ENCODE measurements around the gene LTA4H. TPM values are rescaled to one million over a fixed set of nuclear protein-coding genes. Genes with fewer than 3 reads are reported as not detected.

The LTA4H gene
- total and polyA plus RNA-seq, 2 of the 4 experiments (the other 2 are of a cell fraction): 41.0 to 43.3 TPM

- no peak overlapping the region for H4K8ac ChIP-seq (ENCODE audit: low read depth in 2 of 2, low read length in 2 of 2)
- H3K4me3 ChIP-seq (ENCODE audit: insufficient read depth, low read depth, low read length): no peak overlapping the region
- no peak overlapping the region for H2BK5ac ChIP-seq (ENCODE audit: low read depth, low read length, poor library complexity, severe bottlenecking)
- H2BK120ac ChIP-seq (ENCODE audit: low read depth, low read length): no peak overlapping the region
- no peak overlapping the region for H3K56ac ChIP-seq (ENCODE audit: extremely low read depth, insufficient read depth, low read length)
- peaks cover 17% of the 10 kb centered on the region for H3K27me3 ChIP-seq (ENCODE audit: control insufficient read depth, insufficient read depth, low read length)
- no peak overlapping the region for H2BK15ac ChIP-seq (ENCODE audit: low read depth, low read length)
- no peaks in the 10 kb centered on the region for H4K20me1 ChIP-seq (ENCODE audit: insufficient read depth, low read length)
- H3K23ac ChIP-seq (ENCODE audit: low read depth, low read length): no peak overlapping the region
- no TSS peak for BruUV-seq (replicated peaks)
- POLR2A ChIA-PET (ENCODE audit: unreplicated experiment): no interaction called here
- H2AFZ ChIP-seq (replicated peaks; ENCODE audit: low read length, poor library complexity): no peak overlapping the region
- no peak overlapping the region for H4K91ac ChIP-seq (ENCODE audit: insufficient read depth, low read depth, low read length)
- TF ChIP-seq CHD1 (IDR thresholded peaks at IDR 0.05; ENCODE audit: low read depth, low read length) (no peak), CEBPB (IDR thresholded peaks at IDR 0.05; ENCODE audit: low read depth, low read length) (no peak), POLR2A (IDR thresholded peaks at IDR 0.05; ENCODE audit: low read depth, low read length) (no peak), USF2 (IDR thresholded peaks at IDR 0.05; ENCODE audit: low read depth, low read length) (no peak), RAD21 (IDR thresholded peaks at IDR 0.05; ENCODE audit: low read length) (no peak), CTCF (conservative IDR thresholded peaks at IDR 0.05; ENCODE audit: low read depth, low read length) (no peak), MXI1 (IDR thresholded peaks at IDR 0.05; ENCODE audit: borderline replicate concordance, low read depth, low read length) (no peak), ELK1 (IDR thresholded peaks at IDR 0.05; ENCODE audit: borderline replicate concordance, low read depth, low read length) (no peak), FOS (IDR thresholded peaks at IDR 0.05; ENCODE audit: low read depth, low read length) (no peak)
- dilution Hi-C loops (cut with HindIII; ENCODE audit: low sequenced_read_pairs, unreplicated experiment) (no loop called here), in situ Hi-C loops (cut with MboI; ENCODE audit: low sequenced_read_pairs) (no loop called here), intact Hi-C loops (cut with micrococcal nuclease) (no loop called here)
- no peak overlapping the region for H3K4ac ChIP-seq (ENCODE audit: low read depth, low read length)
- no peaks in the 10 kb centered on the region for H3K9me3 ChIP-seq (ENCODE audit: control insufficient read depth, insufficient read depth, low read length)
- no peak overlapping the region for H3K27ac ChIP-seq (ENCODE audit: insufficient read depth, low read length)
- no peaks in the 10 kb centered on the region for H3K36me3 ChIP-seq (ENCODE audit: control insufficient read depth, insufficient read depth, low read length)
- WGBS, 2 experiments (ENCODE audit: extremely low coverage in 2 of 2, insufficient read length in 1 of 2): 64% methylated on average over 3 of the region's 7 CpGs; no CpG with 5 or more reads in 1 of the 2 experiments
- no peak for ATAC-seq (ENCODE audit: low read depth)
- H2BK20ac ChIP-seq (ENCODE audit: low read depth, low read length): no peak overlapping the region
- no peaks in the 10 kb centered on the region for H3K9me1 ChIP-seq (ENCODE audit: insufficient read depth, low read length)
- CTCF ChIA-PET: no interaction called here
- H2AK5ac ChIP-seq (ENCODE audit: low read depth, low read length): no peak overlapping the region
- no peak overlapping the region for H3K14ac ChIP-seq (replicated peaks; ENCODE audit: low read depth, low read length)
- no peak overlapping the region for H3K18ac ChIP-seq (ENCODE audit: low read depth, low read length)
- no peak for DNase-seq
- H3K79me1 ChIP-seq (ENCODE audit: low read depth in 1 of 2, low read length in 2 of 2): no peaks in the 10 kb centered on the region
- H2AK9ac ChIP-seq (replicated peaks; ENCODE audit: low read depth, low read length, poor library complexity): no peak overlapping the region
- H3K4me2 ChIP-seq (ENCODE audit: low read depth, low read length): no peak overlapping the region
- no peak overlapping the region for H4K5ac ChIP-seq (ENCODE audit: low read depth, low read length)
- H3K9ac ChIP-seq (ENCODE audit: low read depth, low read length): no peak overlapping the region
- no peaks in the 10 kb centered on the region for H3K4me1 ChIP-seq (ENCODE audit: control insufficient read depth, insufficient read depth, low read length)
These were observed 79.7 kb downstream of the LTA4H start for GRCh38 chr12:95955549-95956159.

Measured in IMR-90 (cell line).